OCI-LY3 (cell line): ENCODE data around the gene C17orf67.

Source experiments
- H2AFZ ChIP-seq: fragments of 200-600, 300-600 bp; shearing (Covaris generic); 2 replicates; pipeline ENCODE4 v1.6.0; 2014; ENCODE audit warnings: antibody characterized with exemption, low read depth, low read length
- H3K27ac ChIP-seq: fragments of 200-600, 300-600 bp; sonication (generic); 2 replicates; pipeline ENCODE4 v1.5.1; 2014; ENCODE audit warnings: mild to moderate bottlenecking, low read length, moderate library complexity, mixed read lengths
- H3K27me3 ChIP-seq: fragments of 200-600, 300-600 bp; sonication (generic); 2 replicates; pipeline ENCODE4 v1.6.1; 2014; ENCODE audit warnings: low read depth, low read length, mixed read lengths
- H3K36me3 ChIP-seq: fragments of 200-600, 300-600 bp; sonication (generic); replicated peaks from 2 replicates; pipeline ENCODE3; 2014; ENCODE audit warnings: low read depth, low read length, mixed read lengths
- H3K4me1 ChIP-seq: fragments of 300-600, 200-600 bp; sonication (generic); 2 replicates; pipeline ENCODE4 v1.6.1; 2014; ENCODE audit warnings: low read length, mixed read lengths
- H3K4me2 ChIP-seq: fragments of 200-600, 300-600 bp; sonication (generic); 2 replicates; pipeline ENCODE4 v1.6.1; 2014; ENCODE audit warnings: low read length, mixed read lengths
- H3K4me3 ChIP-seq: fragments of 300-600, 200-600 bp; sonication (generic); 2 replicates; pipeline ENCODE4 v1.5.1; 2014; ENCODE audit warnings: antibody characterized with exemption, mild to moderate bottlenecking, low read length, moderate library complexity
- H3K79me2 ChIP-seq: fragments of 300-600, 200-600 bp; shearing (Covaris generic); 2 replicates; pipeline ENCODE4 v1.6.1; 2014; ENCODE audit warnings: mild to moderate bottlenecking, low read length, mixed read lengths
- H3K9ac ChIP-seq: fragments of 300-600, 200-600 bp; shearing (Covaris generic); 2 replicates; pipeline ENCODE4 v1.6.0; 2014; ENCODE audit warnings: mild to moderate bottlenecking, low read length, moderate library complexity
- H3K9me3 ChIP-seq: fragments of 200-600, 300-600 bp; shearing (Covaris generic); 2 replicates; pipeline ENCODE4 v1.6.1; 2014; ENCODE audit warnings: low read length, mixed read lengths; ENCODE audit not compliant: insufficient read depth
- H4K20me1 ChIP-seq: fragments of 200-600, 300-600 bp; sonication (generic); 2 replicates; pipeline ENCODE4 v1.6.1; 2016; ENCODE audit warnings: low read length, mixed read lengths; ENCODE audit not compliant: insufficient read depth
- EZH2phosphoT487 ChIP-seq: fragments of 200-600 bp; shearing (Covaris generic); IDR thresholded peaks from 2 replicates; pipeline ENCODE4 v1.6.1; 2018; ENCODE audit warnings: antibody characterized with exemption, mixed run types, low read depth
- TF ChIP-seq, protein P1 (sequence below): fragments of 200-600, 300-600 bp; sonication (generic); IDR thresholded peaks from 2 replicates; pipeline ENCODE4 v1.5.1; 2014; ENCODE audit warnings: antibody characterized with exemption, low read length, low read depth

The C17orf67 gene

DNA sequence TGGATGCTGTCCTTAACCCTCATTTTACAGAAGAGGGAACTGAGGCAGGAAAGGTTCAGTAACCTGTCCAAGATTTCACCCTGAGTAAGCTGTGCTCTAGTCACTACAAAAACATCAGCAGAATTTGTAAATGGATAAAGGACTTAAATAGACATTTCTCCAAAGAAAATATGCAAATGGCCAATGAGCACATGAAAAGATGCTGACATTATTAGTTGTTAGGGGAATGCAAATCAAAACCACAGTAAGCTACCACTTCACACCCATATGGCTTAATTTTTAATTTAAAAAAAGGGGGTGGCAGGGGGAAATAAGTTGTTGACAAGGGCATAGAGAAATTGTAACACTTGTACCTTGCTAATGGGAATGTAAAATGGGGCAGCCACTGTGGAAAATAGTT lies 51.4 kb downstream of the C17orf67 start:
- Histone ChIP-seq H3K79me2 (no peaks in the 10 kb centered on the region), H3K4me1 (peaks cover 16% of the 10 kb centered on the region), H3K27me3 (peaks cover 30% of the 10 kb centered on the region), H3K9me3 (no peaks in the 10 kb centered on the region), H3K27ac (no peak overlapping the region), H4K20me1 (no peaks in the 10 kb centered on the region), H3K4me3 (no peak overlapping the region), H2AFZ (no peak overlapping the region), H3K36me3 (no peaks in the 10 kb centered on the region), H3K9ac (no peak overlapping the region), H3K4me2 (no peak overlapping the region)
- TF ChIP-seq, protein P1, sequence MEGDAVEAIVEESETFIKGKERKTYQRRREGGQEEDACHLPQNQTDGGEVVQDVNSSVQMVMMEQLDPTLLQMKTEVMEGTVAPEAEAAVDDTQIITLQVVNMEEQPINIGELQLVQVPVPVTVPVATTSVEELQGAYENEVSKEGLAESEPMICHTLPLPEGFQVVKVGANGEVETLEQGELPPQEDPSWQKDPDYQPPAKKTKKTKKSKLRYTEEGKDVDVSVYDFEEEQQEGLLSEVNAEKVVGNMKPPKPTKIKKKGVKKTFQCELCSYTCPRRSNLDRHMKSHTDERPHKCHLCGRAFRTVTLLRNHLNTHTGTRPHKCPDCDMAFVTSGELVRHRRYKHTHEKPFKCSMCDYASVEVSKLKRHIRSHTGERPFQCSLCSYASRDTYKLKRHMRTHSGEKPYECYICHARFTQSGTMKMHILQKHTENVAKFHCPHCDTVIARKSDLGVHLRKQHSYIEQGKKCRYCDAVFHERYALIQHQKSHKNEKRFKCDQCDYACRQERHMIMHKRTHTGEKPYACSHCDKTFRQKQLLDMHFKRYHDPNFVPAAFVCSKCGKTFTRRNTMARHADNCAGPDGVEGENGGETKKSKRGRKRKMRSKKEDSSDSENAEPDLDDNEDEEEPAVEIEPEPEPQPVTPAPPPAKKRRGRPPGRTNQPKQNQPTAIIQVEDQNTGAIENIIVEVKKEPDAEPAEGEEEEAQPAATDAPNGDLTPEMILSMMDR = no peak

DNA sequence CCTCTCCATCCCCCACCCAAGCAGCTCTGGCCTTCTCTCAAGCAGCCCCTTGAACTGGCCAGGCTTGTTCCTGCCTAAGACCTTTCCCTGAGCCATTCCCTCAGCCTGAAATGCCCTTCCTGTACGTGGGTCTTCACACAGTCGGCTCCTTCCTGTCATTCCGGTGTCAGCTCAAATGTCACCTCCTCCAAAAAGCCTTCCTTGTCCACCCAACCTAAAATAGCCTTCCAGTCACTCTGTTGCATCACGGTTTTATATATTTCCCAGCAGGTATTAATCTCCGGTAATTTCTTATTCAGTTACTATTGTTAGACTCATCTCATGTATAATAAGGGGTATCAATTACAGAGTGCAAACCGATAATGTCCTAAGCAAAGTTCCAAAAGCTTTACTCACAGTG lies 51.8 kb downstream of the C17orf67 start:
- Histone ChIP-seq H3K4me2 (no peak overlapping the region), H3K9ac (no peak overlapping the region), H3K79me2 (no peaks in the 10 kb centered on the region), H3K36me3 (no peaks in the 10 kb centered on the region), H3K4me1 (peaks cover 12% of the 10 kb centered on the region), H4K20me1 (no peaks in the 10 kb centered on the region), H3K27ac (no peak overlapping the region), H3K27me3 (peaks cover 30% of the 10 kb centered on the region), H3K4me3 (no peak overlapping the region), H2AFZ (no peak overlapping the region), H3K9me3 (no peaks in the 10 kb centered on the region)
- TF ChIP-seq EZH2phosphoT487 = no peak
- TF ChIP-seq, protein P1 = no peak

- TF ChIP-seq, protein P1 = peak; percentile 84
- no peak for TF ChIP-seq EZH2phosphoT487
- no peaks in the 10 kb centered on the region for H3K36me3 ChIP-seq
- peaks cover 30% of the 10 kb centered on the region for H3K27me3 ChIP-seq
- peak overlapping the region; percentile 74 for H3K4me3 ChIP-seq
- H2AFZ ChIP-seq = peak overlapping the region; percentile 55; the same call in 1 of the 2 replicates
- H3K4me2 ChIP-seq = peak overlapping the region; percentile 94
- no peak overlapping the region for H3K27ac ChIP-seq
- no peaks in the 10 kb centered on the region for H4K20me1 ChIP-seq
- no peak overlapping the region for H3K9ac ChIP-seq
- peaks cover 9% of the 10 kb centered on the region for H3K4me1 ChIP-seq
- H3K79me2 ChIP-seq = no peaks in the 10 kb centered on the region
- no peaks in the 10 kb centered on the region for H3K9me3 ChIP-seq
Observed at GRCh38 chr17:56779898-56780777, 53.6 kb downstream of the C17orf67 start.

DNA sequence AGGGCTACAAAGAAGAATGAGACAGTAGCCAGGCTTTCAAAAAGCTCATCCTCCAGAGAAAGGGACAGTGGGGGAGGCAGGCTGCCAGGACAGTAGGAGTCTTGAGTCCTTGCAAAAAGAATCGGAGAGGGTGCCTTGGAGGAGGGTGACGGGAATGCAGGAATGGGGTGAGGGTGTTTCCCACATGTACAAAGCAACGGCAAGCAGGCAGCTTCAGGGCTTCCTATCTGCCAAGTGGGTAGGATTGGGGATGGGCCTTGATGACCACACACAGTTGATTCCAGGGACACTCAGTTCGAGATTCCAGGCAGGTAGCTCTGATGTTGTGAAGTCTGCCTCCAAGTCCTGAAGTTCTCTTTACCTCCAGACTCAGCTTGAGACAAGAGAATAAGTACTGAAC lies 54.4 kb downstream of the C17orf67 start:
- Histone ChIP-seq H3K9ac (no peak overlapping the region), H3K4me1 (peaks cover 9% of the 10 kb centered on the region), H3K27ac (no peak overlapping the region), H3K4me2 (peak overlapping the region; percentile 94; the same call in 1 of the 2 replicates), H3K9me3 (no peaks in the 10 kb centered on the region), H3K4me3 (no peak overlapping the region), H3K79me2 (no peaks in the 10 kb centered on the region), H3K36me3 (no peaks in the 10 kb centered on the region), H2AFZ (no peak overlapping the region), H3K27me3 (peaks cover 30% of the 10 kb centered on the region), H4K20me1 (no peaks in the 10 kb centered on the region)
- no peak for TF ChIP-seq EZH2phosphoT487
- TF ChIP-seq, protein P1 = no peak
